HG03354 (cell line): Measurements from ENCODE around the gene SORL1-AS1.
A peak's percentile ranks its signal among the peaks of the same experiment; 100 is the strongest.

ENCODE experiments used
- ATAC-seq: cut with Tn5 transposase; IDR thresholded peaks from one replicate; pipeline ENCODE4 v1.9.1; 2021; ENCODE audit warnings: mild to moderate bottlenecking; ENCODE audit not compliant: unreplicated experiment, poor library complexity, severe bottlenecking

The SORL1-AS1 gene

DNA sequence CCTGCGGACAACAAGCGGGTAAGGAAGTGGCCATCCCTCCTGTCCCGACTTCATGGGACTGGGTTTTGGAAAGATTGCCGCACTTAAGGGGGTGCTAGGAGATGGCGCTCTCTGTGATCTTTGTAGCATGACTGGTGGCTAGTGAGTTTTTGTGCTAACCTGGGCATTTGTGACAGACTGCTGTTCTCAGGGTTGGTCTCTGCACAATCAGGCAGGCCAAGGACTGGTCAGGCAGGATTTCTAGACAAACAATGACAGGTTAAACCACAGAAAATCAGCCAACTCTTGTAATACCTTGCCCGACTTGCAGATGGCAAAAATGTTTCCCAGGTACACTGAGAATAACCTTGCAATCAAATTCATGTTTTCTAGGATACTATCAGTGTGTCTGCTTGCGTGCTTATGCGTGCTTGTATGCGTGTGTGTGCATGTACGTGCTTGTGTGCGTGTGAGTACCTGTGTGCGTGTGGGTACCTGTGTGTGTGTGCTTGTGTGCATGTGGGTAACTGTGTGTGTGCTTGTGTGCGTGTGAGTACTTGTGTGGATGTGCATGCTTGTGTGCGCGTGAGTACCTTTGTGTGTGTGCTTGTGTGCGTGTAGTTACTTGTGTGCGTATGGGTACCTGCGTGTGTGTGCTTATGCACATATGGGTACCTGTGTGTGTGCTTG lies 25.6 kb upstream of the SORL1-AS1 start:
- ATAC-seq: no peak

- no peak for ATAC-seq
Measured at GRCh38 chr11:121476379-121477032, 23.7 kb upstream of the SORL1-AS1 start.

DNA sequence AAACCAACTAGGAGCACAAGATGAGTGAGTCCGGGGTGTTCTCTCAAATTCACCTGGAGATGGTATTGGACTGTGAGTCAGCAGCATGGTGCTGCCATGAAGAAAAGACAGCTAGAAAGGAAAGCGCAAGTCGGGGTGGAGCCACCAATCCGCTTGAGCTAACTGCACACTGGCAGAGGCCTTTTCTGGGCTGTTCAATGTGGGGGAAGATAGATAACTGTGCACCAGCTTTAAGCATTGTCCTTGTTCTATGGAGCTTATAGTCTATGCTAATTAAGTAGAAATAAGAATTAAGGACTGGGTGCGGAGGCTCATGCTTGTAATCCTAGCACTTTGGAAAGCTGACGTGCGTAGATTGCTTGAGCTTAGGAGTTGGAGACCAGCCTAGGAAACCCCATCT lies 21.9 kb upstream of the SORL1-AS1 start:
- no peak for ATAC-seq

DNA sequence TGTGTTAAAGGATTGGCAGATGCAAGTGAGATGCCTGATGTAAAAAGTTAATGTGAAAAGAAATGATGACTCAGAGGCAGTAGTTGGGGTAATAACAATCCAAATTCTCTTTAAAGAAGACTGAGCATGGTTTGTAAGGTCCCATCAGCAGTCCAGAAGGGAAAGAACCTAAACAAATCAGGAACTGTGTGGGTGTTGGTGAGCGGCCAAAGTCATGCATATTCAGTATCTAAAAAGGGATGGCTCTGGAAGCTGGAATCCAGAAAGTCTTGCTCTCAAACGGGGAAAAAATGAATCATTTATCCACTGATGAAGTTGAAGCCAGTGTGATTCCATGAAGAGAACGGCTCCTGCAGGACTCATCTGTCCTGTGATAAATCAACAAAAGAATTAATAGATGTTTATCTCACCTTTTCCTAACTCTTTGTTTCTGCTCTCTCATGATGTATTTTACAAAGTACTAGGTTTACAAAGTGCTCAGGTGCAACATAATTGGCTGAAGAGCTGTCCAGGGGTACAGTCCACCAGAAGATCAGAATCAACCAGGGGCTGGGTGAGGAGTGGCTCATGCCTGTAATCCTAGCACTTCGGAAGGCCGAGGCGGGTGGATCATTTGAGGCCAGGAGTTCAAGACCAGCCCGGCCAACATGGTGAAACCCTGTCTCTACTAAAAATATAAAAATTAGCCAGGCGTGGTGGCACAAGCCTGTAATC lies 20.5 kb upstream of the SORL1-AS1 start:
- no peak for ATAC-seq

- no peak for ATAC-seq
Measured at GRCh38 chr11:121472312-121472711, 19.5 kb upstream of the SORL1-AS1 start.

- ATAC-seq: no peak
Measured at GRCh38 chr11:121471167-121471566, 18.4 kb upstream of the SORL1-AS1 start.

DNA sequence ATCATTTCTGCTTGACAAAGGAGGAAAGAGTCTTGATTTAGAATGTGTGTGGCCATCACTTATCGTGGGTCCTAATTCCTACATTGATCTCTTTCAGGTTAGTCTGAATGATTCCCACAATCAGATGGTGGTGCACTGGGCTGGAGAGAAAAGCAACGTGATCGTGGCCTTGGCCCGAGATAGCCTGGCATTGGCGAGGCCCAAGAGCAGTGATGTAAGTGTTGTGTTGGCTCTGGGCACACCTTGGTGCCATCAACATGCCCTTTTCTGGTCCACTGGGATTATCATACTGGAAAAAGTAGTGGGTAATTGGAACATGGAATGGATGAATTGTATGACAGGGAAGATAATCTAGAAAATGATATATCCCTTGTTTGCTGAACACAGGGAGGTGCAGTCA lies 17.1 kb upstream of the SORL1-AS1 start:
- no peak for ATAC-seq

GRCh38 chr11:121467965-121468364 lies 15.2 kb upstream of the SORL1-AS1 start:
- ATAC-seq: peak; percentile 51

GRCh38 chr11:121467471-121467870 lies 14.7 kb upstream of the SORL1-AS1 start:
- ATAC-seq: no peak

DNA sequence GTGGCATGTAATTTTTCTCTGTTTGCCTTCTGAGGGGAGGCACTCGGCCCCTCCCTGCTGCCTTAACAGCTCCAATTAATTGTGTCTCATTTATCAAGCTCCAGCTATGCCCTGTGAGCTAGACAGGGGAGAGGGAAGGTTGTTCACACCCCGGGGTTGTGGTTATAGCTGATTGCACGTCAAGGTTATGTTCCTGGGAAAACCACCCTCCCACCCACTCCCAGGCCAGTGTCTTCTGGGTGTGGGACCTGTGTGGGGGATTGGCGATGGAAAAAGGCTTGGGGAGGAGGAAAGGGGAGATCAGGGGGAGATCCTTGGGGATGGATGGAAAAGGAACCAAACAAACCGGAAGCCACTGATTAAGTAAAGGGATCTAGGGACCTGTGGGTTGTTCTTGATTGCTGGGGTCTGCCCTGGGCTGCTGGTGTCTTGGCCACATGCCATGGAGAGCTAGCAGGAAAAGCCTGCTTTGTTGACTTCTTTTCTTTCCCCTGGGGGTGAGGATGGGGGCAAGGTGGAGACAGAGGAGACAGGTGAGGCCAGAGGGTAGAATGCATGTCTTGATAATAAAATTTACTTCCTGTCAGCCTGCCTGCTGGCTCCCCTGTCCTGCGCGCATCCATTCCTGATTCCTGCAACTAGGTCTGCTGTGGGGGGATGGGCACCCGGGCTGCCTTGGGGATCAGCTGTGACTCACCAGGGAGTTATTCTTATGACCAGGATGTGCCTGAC lies 13.5 kb upstream of the SORL1-AS1 start:
- no peak for ATAC-seq

DNA sequence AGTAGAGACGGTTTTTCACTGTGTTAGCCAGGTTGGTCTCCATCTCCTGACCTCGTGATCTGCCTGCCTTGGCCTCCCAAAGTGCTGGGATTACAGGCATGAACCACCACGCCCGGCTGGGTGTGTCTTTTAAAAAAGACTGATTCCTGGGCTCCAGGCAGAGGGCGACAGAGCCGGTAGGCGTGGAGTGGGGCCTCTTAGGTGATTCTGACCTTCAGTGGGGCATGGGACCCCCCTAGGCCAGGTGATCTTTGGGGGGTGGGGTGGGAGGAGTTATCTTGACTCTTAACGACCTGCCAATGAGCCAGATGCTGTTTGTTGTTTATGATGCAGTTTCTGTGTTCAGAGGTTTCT lies 12.9 kb upstream of the SORL1-AS1 start:
- no peak for ATAC-seq

- peak; percentile 64 for ATAC-seq
Measured at GRCh38 chr11:121464352-121464946, 11.7 kb upstream of the SORL1-AS1 start.

DNA sequence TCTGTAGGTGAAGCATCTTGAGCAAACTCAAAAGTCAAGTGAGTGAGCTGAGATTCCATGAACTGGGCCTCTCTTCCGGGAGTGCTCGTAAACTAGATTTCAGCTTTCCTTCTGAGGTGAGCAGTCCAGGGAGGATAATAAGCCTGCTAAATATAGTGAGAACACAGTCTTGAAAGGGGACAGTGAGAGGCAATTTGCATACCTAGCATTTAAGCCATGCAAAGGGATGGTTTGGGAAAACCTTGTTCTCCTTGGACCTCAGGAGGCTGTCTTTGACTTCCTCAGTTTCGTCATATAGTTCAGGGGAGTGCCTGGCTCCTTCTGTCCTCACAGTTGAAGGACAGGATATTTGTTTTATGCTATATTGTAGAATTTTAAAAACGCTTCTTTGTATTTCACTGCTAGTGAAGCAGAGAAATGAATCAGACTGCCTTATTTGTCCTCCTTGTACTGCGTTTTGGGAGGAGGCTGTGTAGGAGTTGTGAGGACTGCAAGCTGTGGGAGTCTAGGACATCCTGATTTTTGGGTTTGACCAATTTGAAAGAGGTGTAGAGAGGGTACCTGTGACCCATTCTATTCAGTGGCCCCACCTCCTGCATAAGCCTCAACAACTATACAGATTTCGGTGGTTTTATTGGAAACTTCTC lies 11.0 kb upstream of the SORL1-AS1 start:
- ATAC-seq: no peak

- ATAC-seq: no peak
Measured at GRCh38 chr11:121461843-121462242, 9.1 kb upstream of the SORL1-AS1 start.

GRCh38 chr11:121460941-121461514 lies 8.3 kb upstream of the SORL1-AS1 start:
- ATAC-seq: no peak

- ATAC-seq: no peak
Measured at GRCh38 chr11:121459413-121460017, 6.7 kb upstream of the SORL1-AS1 start.

DNA sequence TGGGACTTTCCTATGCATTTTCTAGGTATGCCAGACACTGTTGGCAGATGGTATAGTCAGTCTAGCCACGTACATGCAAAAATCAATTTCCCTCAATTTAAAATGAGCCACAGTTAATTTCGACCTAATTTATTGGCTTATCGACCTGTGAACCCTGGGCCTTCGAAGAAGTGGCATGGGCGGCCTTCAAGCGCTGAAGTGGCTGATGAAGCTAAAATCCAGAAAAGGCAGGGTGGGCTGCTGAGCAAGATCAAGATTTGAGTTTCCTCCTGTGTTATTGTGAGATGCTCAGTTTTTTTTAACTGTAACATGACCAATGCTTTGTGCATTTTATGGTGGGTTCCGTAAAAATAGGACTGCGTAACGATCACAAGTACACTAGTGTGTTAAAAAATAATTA lies 5.8 kb upstream of the SORL1-AS1 start:
- no peak for ATAC-seq

DNA sequence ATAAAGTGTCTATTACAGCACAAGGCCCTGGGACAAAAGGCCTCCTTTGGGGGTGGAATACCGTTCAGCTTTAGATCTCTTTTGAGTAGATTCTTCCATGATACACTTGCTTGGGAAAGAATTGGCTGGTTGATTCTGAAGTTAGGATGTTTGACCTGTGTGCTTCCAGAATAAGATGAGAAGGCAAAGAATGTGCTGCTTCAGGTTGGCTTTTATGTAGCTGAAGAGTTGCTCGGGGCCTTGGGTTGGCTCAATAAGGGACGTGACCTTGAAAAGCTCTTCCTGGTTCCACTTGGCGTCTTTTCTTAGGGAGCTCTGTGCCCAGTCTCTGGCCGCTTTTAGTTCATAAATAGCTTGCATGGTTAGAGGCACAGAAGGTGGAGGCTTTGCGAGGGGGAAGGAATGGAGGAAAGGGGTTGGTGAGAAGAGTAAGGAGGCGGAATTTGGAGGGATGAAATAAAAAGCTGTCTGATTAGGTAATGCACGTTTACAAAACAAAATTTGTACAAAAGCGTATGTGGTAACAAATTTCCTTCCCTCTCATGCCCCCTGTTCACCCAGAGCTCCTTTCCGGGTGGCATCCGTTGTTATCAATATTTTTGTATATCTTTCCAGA lies 4.2 kb upstream of the SORL1-AS1 start:
- no peak for ATAC-seq
